Liver (tissue), 9 donors: ENCODE results near the gene FBXO10. TPM values are rescaled to one million over a fixed set of nuclear protein-coding genes. Genes with fewer than 3 reads are reported as not detected.
"Not testable (repeated sequence)": the region's sequence is repeated elsewhere in the genome, so short reads cannot be mapped to it uniquely, and the experiment has no call there.

Experiments used
- DNase-seq: peaks from one replicate; pipeline ENCODE4 v3.0.0-alpha.2; 2017; ENCODE audit warnings: low spot score
- H3K27ac ChIP-seq, 2 donors: one replicate each; pipeline ENCODE4 v1.7.0; 2013; ENCODE audit warnings: inconsistent platforms in 2 of 2, low read length in 2 of 2, control low read depth in 1 of 2, low read depth in 1 of 2, mild to moderate bottlenecking in 1 of 2
- H3K27me3 ChIP-seq, 4 donors: one replicate each; pipeline versions ENCODE4 v1.6.1 to v1.7.0; 2013; ENCODE audit warnings: low read length in 3 of 4, inconsistent platforms in 1 of 4, mild to moderate bottlenecking in 1 of 4, moderate library complexity in 1 of 4; ENCODE audit not compliant: control insufficient read depth in 4 of 4, insufficient read depth in 4 of 4
- H3K36me3 ChIP-seq, 4 donors: one replicate each; pipeline versions ENCODE4 v1.6.1 to v1.7.0; 2013; ENCODE audit warnings: low read length in 3 of 4, mild to moderate bottlenecking in 3 of 4, low read depth in 1 of 4, moderate library complexity in 1 of 4; ENCODE audit not compliant: control insufficient read depth in 4 of 4, insufficient read depth in 3 of 4
- H3K4me1 ChIP-seq, 4 donors: one replicate each; pipeline versions ENCODE4 v1.6.1 to v1.7.0; 2013; ENCODE audit warnings: low read length in 3 of 4, mild to moderate bottlenecking in 3 of 4, moderate library complexity in 1 of 4; ENCODE audit not compliant: control insufficient read depth in 4 of 4, insufficient read depth in 4 of 4
- H3K4me3 ChIP-seq, 3 donors: one replicate each; pipeline versions ENCODE4 v1.6.1 to v1.7.0; 2013; ENCODE audit warnings: low read length in 3 of 3, control low read depth in 1 of 3, low read depth in 1 of 3, mild to moderate bottlenecking in 1 of 3
- H3K9ac ChIP-seq, 2 donors: one replicate each; pipeline ENCODE4 v1.7.0; 2013; ENCODE audit warnings: low read length in 2 of 2, mild to moderate bottlenecking in 2 of 2, moderate library complexity in 2 of 2, control low read depth in 1 of 2, low read depth in 1 of 2
- H3K9me3 ChIP-seq, 4 donors: one replicate each; pipeline versions ENCODE4 v1.6.1 to v1.7.0; 2013; ENCODE audit warnings: low read length in 3 of 4; ENCODE audit not compliant: control insufficient read depth in 4 of 4
- ATF3 ChIP-seq: IDR thresholded peaks from 2 replicates; pipeline ENCODE4 v1.6.1; 2016; ENCODE audit warnings: antibody characterized with exemption
- CTCF ChIP-seq: fragments of 150-350 bp; IDR thresholded peaks from 2 replicates; pipeline ENCODE4 v1.5.1; 2017; ENCODE audit warnings: improper control_type of control experiment, low read depth, low read length; ENCODE audit not compliant: missing input control
- EGR1 ChIP-seq, 2 donors: IDR thresholded peaks; 2 replicates each; pipeline ENCODE4 v1.6.1; 2016 to 2018; ENCODE audit warnings: antibody characterized with exemption in 2 of 2, low read depth in 2 of 2
- FOXA1 ChIP-seq: IDR thresholded peaks from 2 replicates; pipeline ENCODE4 v1.6.1; 2016; ENCODE audit warnings: antibody characterized with exemption
- FOXA2 ChIP-seq: IDR thresholded peaks from 2 replicates; pipeline ENCODE4 v1.6.1; 2016; ENCODE audit warnings: antibody characterized with exemption
- GABPA ChIP-seq, 2 donors: IDR thresholded peaks in 1 of 2; conservative IDR thresholded peaks in 1 of 2; 2 replicates each; pipeline ENCODE4 v1.6.1; 2016; ENCODE audit warnings: antibody characterized with exemption in 2 of 2, mild to moderate bottlenecking in 1 of 2, moderate library complexity in 1 of 2
- HNF4A ChIP-seq, 2 donors: conservative IDR thresholded peaks; 2 replicates each; pipeline ENCODE4 v1.6.1; 2016; ENCODE audit warnings: antibody characterized with exemption in 2 of 2, mild to moderate bottlenecking in 2 of 2
- JUND ChIP-seq, 2 donors: IDR thresholded peaks; 2 replicates each; pipeline ENCODE4 v1.6.1; 2016; ENCODE audit warnings: antibody characterized with exemption in 2 of 2
- NR2F2 ChIP-seq: IDR thresholded peaks from 2 replicates; pipeline ENCODE4 v1.6.1; 2016; ENCODE audit warnings: antibody characterized with exemption
- RAD21 ChIP-seq, 2 donors: IDR thresholded peaks; 2 replicates each; pipeline ENCODE4 v1.6.1; 2016; ENCODE audit warnings: antibody characterized with exemption in 2 of 2, mild to moderate bottlenecking in 2 of 2
- SP1 ChIP-seq: IDR thresholded peaks from 2 replicates; pipeline ENCODE4 v1.6.1; 2018; ENCODE audit warnings: antibody characterized with exemption, mild to moderate bottlenecking
- TAF1 ChIP-seq: conservative IDR thresholded peaks from 2 replicates; pipeline ENCODE4 v1.6.1; 2016; ENCODE audit warnings: antibody characterized with exemption, mild to moderate bottlenecking
- YY1 ChIP-seq: IDR thresholded peaks from 2 replicates; pipeline ENCODE4 v1.6.1; 2016; ENCODE audit warnings: antibody characterized with exemption, mild to moderate bottlenecking
- WGBS: extraction: QIAGEN DNeasy Blood & Tissue Kit; methylation state at CpG from one replicate; pipeline ENCODE4 v1.1.7; 2013; 5-methylcytosine and 5-hydroxymethylcytosine counted together
- polyA plus RNA-seq, 2 donors: library from polyadenylated mRNA; stranded (reverse) in 1 of 2; unstranded in 1 of 2; fragments of 200-250 nt in 1 of 2; fragments of >200 nt in 1 of 2; fragmentation: Nextera tagmentation in 1 of 2; extraction: Ambion mirVana in 1 of 2; gene quantifications; one replicate each; pipeline versions ENCODE4 v1.2.1 to v1.2.3, GENCODE V29; 2013 to 2015
- total RNA-seq, 2 donors: library from RNA; depleted of rRNA; stranded (reverse); fragments of >200 nt; gene quantifications; one replicate each; pipeline ENCODE4 v1.2.3, GENCODE V29; 2014
- TF ChIP-seq, protein P1 (sequence below): IDR thresholded peaks from 2 replicates; pipeline ENCODE4 v1.6.1; 2016; ENCODE audit warnings: antibody characterized with exemption, mild to moderate bottlenecking
- TF ChIP-seq, protein P2 (sequence below): IDR thresholded peaks from 2 replicates; pipeline ENCODE4 v1.6.1; 2016; ENCODE audit warnings: antibody characterized with exemption
- TF ChIP-seq, protein P3 (sequence below): IDR thresholded peaks from 2 replicates; pipeline ENCODE4 v1.6.1; 2016; ENCODE audit warnings: antibody characterized with exemption
- donor health status: healthy.
- donor health status: healthy.
- donor health status: healthy.
- donor health status: healthy.
- donor health status: healthy.

The FBXO10 gene
- total and polyA plus RNA-seq, 4 donors: 1.3 to 5.5 (median 4.1) TPM

- no peak overlapping the region for H3K9ac ChIP-seq
- H3K36me3 ChIP-seq: peaks cover 0 to 6% (median 4%) of the 10 kb centered on the region in 4 donors
- H3K27ac ChIP-seq: no peak overlapping the region
- no peaks in the 10 kb centered on the region for H3K4me1 ChIP-seq
- no peaks in the 10 kb centered on the region for H3K9me3 ChIP-seq
- no peaks in the 10 kb centered on the region for H3K27me3 ChIP-seq
- DNase-seq: no peak
- no peak overlapping the region for H3K4me3 ChIP-seq
- TF ChIP-seq, protein P1, sequence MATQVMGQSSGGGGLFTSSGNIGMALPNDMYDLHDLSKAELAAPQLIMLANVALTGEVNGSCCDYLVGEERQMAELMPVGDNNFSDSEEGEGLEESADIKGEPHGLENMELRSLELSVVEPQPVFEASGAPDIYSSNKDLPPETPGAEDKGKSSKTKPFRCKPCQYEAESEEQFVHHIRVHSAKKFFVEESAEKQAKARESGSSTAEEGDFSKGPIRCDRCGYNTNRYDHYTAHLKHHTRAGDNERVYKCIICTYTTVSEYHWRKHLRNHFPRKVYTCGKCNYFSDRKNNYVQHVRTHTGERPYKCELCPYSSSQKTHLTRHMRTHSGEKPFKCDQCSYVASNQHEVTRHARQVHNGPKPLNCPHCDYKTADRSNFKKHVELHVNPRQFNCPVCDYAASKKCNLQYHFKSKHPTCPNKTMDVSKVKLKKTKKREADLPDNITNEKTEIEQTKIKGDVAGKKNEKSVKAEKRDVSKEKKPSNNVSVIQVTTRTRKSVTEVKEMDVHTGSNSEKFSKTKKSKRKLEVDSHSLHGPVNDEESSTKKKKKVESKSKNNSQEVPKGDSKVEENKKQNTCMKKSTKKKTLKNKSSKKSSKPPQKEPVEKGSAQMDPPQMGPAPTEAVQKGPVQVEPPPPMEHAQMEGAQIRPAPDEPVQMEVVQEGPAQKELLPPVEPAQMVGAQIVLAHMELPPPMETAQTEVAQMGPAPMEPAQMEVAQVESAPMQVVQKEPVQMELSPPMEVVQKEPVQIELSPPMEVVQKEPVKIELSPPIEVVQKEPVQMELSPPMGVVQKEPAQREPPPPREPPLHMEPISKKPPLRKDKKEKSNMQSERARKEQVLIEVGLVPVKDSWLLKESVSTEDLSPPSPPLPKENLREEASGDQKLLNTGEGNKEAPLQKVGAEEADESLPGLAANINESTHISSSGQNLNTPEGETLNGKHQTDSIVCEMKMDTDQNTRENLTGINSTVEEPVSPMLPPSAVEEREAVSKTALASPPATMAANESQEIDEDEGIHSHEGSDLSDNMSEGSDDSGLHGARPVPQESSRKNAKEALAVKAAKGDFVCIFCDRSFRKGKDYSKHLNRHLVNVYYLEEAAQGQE: no peak
- TF ChIP-seq, protein P2, sequence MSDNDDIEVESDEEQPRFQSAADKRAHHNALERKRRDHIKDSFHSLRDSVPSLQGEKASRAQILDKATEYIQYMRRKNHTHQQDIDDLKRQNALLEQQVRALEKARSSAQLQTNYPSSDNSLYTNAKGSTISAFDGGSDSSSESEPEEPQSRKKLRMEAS: no peak
- TF ChIP-seq SP1: no peak
- no peak for TF ChIP-seq NR2F2
- TF ChIP-seq TAF1: no peak
- TF ChIP-seq FOXA2: no peak
- 95% methylated on average over 14 of the region's 14 CpGs for WGBS
These were observed 60.4 kb downstream of the FBXO10 start for GRCh38 chr9:37515620-37516258.

GRCh38 chr9:37514999-37515398, 61.2 kb downstream of the FBXO10 start:
- Histone ChIP-seq H3K36me3 (peaks cover 0 to 6% (median 4%) of the 10 kb centered on the region in 4 donors), H3K9ac (no peak overlapping the region), H3K9me3 (no peaks in the 10 kb centered on the region), H3K27ac (no peak overlapping the region), H3K4me1 (no peaks in the 10 kb centered on the region), H3K4me3 (no peak overlapping the region), H3K27me3 (no peaks in the 10 kb centered on the region)
- TF ChIP-seq SP1 (no peak), YY1 (no peak), GABPA (IDR thresholded peaks at IDR 0.05 in 1 of 2, conservative IDR thresholded peaks at IDR 0.05 in 1 of 2) (no peak), FOXA1 (no peak), TAF1 (no peak), FOXA2 (no peak), EGR1 (IDR thresholded peaks at IDR 0.05; ENCODE audit: low read depth in 2 of 2) (no peak), RAD21 (IDR thresholded peaks at IDR 0.05) (no peak), ATF3 (no peak), CTCF (no peak), JUND (IDR thresholded peaks at IDR 0.05) (no peak), HNF4A (conservative IDR thresholded peaks at IDR 0.05) (no peak), NR2F2 (no peak)
- TF ChIP-seq, protein P3, sequence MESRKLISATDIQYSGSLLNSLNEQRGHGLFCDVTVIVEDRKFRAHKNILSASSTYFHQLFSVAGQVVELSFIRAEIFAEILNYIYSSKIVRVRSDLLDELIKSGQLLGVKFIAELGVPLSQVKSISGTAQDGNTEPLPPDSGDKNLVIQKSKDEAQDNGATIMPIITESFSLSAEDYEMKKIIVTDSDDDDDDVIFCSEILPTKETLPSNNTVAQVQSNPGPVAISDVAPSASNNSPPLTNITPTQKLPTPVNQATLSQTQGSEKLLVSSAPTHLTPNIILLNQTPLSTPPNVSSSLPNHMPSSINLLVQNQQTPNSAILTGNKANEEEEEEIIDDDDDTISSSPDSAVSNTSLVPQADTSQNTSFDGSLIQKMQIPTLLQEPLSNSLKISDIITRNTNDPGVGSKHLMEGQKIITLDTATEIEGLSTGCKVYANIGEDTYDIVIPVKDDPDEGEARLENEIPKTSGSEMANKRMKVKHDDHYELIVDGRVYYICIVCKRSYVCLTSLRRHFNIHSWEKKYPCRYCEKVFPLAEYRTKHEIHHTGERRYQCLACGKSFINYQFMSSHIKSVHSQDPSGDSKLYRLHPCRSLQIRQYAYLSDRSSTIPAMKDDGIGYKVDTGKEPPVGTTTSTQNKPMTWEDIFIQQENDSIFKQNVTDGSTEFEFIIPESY: no peak
- TF ChIP-seq, protein P2: no peak
- TF ChIP-seq, protein P1: no peak
- DNase-seq: no peak
- WGBS: 89% methylated on average over 7 of the region's 7 CpGs

- H3K27ac ChIP-seq: not testable (repeated sequence)
These were observed 61.8 kb downstream of the FBXO10 start for GRCh38 chr9:37514415-37514814.

More at GRCh38 chr9:37514415-37514814, 61.8 kb downstream of the FBXO10 start:
- not testable (repeated sequence) for H3K9ac ChIP-seq, DNase-seq, H3K27me3 ChIP-seq, H3K9me3 ChIP-seq, H3K36me3 ChIP-seq, H3K4me3 ChIP-seq, H3K4me1 ChIP-seq
- WGBS: 97% methylated on average over 10 of the region's 10 CpGs
